ENCODE results near the gene SUGCT. TPM values are rescaled to one million over a fixed set of nuclear protein-coding genes. Genes with fewer than 3 reads are reported as not detected.

SUGCT gene
- total RNA-seq, 1 donor from 2014 or later: 11.9 TPM

GRCh38 chr7:40883826-40884225 lies 749.0 kb downstream of the SUGCT start:
- no peaks in the 10 kb centered on the region for H3K36me3 Mint-ChIP-seq (ENCODE audit: unreplicated experiment)
- H3K4me1 Mint-ChIP-seq (ENCODE audit: unreplicated experiment): peaks cover 61% of the 10 kb centered on the region
- peaks cover 8% of the 10 kb centered on the region for H3K9me3 Mint-ChIP-seq (ENCODE audit: unreplicated experiment)
- H3K27me3 Mint-ChIP-seq (ENCODE audit: unreplicated experiment): no peaks in the 10 kb centered on the region
- H3K27ac Mint-ChIP-seq (ENCODE audit: unreplicated experiment): peak overlapping the region; percentile 72
- no peak overlapping the region for H3K4me3 Mint-ChIP-seq (ENCODE audit: unreplicated experiment)
- no peak for DNase-seq (ENCODE audit: extremely low spot score, unreplicated experiment)
- TF ChIP-seq, protein P1, sequence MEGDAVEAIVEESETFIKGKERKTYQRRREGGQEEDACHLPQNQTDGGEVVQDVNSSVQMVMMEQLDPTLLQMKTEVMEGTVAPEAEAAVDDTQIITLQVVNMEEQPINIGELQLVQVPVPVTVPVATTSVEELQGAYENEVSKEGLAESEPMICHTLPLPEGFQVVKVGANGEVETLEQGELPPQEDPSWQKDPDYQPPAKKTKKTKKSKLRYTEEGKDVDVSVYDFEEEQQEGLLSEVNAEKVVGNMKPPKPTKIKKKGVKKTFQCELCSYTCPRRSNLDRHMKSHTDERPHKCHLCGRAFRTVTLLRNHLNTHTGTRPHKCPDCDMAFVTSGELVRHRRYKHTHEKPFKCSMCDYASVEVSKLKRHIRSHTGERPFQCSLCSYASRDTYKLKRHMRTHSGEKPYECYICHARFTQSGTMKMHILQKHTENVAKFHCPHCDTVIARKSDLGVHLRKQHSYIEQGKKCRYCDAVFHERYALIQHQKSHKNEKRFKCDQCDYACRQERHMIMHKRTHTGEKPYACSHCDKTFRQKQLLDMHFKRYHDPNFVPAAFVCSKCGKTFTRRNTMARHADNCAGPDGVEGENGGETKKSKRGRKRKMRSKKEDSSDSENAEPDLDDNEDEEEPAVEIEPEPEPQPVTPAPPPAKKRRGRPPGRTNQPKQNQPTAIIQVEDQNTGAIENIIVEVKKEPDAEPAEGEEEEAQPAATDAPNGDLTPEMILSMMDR (IDR thresholded peaks at IDR 0.05): no peak

- Mint-ChIP-seq H3K4me3 (ENCODE audit: unreplicated experiment) (no peak overlapping the region), H3K36me3 (ENCODE audit: unreplicated experiment) (no peaks in the 10 kb centered on the region), H3K27ac (ENCODE audit: unreplicated experiment) (peak overlapping the region; percentile 72), H3K4me1 (ENCODE audit: unreplicated experiment) (peaks cover 61% of the 10 kb centered on the region), H3K27me3 (ENCODE audit: unreplicated experiment) (no peaks in the 10 kb centered on the region), H3K9me3 (ENCODE audit: unreplicated experiment) (peaks cover 8% of the 10 kb centered on the region)
- TF ChIP-seq, protein P1 (IDR thresholded peaks at IDR 0.05): no peak
- DNase-seq (ENCODE audit: extremely low spot score, unreplicated experiment): no peak
Measured at GRCh38 chr7:40884241-40884640, 749.4 kb downstream of the SUGCT start.

DNA sequence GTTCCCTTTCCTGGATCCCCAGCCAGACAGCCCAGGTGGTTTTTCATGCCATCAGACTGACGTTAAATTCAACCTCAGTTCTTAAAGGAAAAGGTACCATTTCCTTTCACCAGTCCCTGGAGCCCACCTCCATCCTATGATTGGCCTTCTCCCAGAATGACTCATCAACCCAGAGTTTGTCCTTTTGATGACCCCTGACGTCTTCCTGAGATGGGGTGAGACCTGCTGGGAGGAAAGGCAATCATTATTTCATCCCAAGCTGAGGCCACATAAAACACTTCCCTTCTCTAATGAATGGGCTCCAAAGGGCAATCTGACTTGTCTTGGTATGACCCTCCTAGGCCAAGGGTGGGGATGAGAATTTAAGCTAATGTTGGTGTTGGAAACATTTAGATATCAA lies 750.7 kb downstream of the SUGCT start:
- H3K27ac Mint-ChIP-seq (ENCODE audit: unreplicated experiment): no peak overlapping the region
- no peaks in the 10 kb centered on the region for H3K27me3 Mint-ChIP-seq (ENCODE audit: unreplicated experiment)
- TF ChIP-seq, protein P1 (IDR thresholded peaks at IDR 0.05): no peak
- H3K4me1 Mint-ChIP-seq (ENCODE audit: unreplicated experiment): peaks cover 51% of the 10 kb centered on the region
- H3K4me3 Mint-ChIP-seq (ENCODE audit: unreplicated experiment): no peak overlapping the region
- peaks cover under 1% of the 10 kb centered on the region for H3K36me3 Mint-ChIP-seq (ENCODE audit: unreplicated experiment)
- peaks cover 8% of the 10 kb centered on the region for H3K9me3 Mint-ChIP-seq (ENCODE audit: unreplicated experiment)
- DNase-seq (ENCODE audit: extremely low spot score, unreplicated experiment): no peak

DNA sequence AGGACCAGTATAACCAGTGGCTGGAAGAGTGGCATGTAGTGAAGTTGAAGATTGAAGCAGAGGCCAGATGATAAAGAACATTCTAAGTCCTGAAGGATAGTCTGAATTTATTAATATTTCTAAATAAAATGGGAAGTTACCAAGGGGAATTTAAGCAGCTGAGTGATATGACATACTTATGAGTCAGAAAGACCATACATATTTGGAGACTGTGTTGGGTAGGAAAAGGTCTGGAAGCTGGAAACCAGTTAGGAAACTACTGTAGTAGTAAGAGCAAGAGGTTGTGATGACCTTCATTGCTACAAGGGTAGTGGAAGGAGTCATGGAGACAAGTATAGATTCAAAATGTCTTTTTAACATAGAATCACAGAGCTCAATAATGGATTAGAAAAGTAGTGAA lies 752.3 kb downstream of the SUGCT start:
- peaks cover 19% of the 10 kb centered on the region for H3K9me3 Mint-ChIP-seq (ENCODE audit: unreplicated experiment)
- TF ChIP-seq, protein P1 (IDR thresholded peaks at IDR 0.05): no peak
- H3K27ac Mint-ChIP-seq (ENCODE audit: unreplicated experiment): no peak overlapping the region
- H3K36me3 Mint-ChIP-seq (ENCODE audit: unreplicated experiment): peaks cover 9% of the 10 kb centered on the region
- DNase-seq (ENCODE audit: extremely low spot score, unreplicated experiment): no peak
- no peak overlapping the region for H3K4me3 Mint-ChIP-seq (ENCODE audit: unreplicated experiment)
- no peaks in the 10 kb centered on the region for H3K27me3 Mint-ChIP-seq (ENCODE audit: unreplicated experiment)
- peaks cover 38% of the 10 kb centered on the region for H3K4me1 Mint-ChIP-seq (ENCODE audit: unreplicated experiment)

- no peaks in the 10 kb centered on the region for H3K27me3 Mint-ChIP-seq (ENCODE audit: unreplicated experiment)
- H3K9me3 Mint-ChIP-seq (ENCODE audit: unreplicated experiment): peaks cover 28% of the 10 kb centered on the region
- TF ChIP-seq, protein P1 (IDR thresholded peaks at IDR 0.05): no peak
- H3K4me3 Mint-ChIP-seq (ENCODE audit: unreplicated experiment): no peak overlapping the region
- no peak overlapping the region for H3K27ac Mint-ChIP-seq (ENCODE audit: unreplicated experiment)
- no peak for DNase-seq (ENCODE audit: extremely low spot score, unreplicated experiment)
- H3K36me3 Mint-ChIP-seq (ENCODE audit: unreplicated experiment): peaks cover 9% of the 10 kb centered on the region
- H3K4me1 Mint-ChIP-seq (ENCODE audit: unreplicated experiment): peaks cover 29% of the 10 kb centered on the region
Measured at GRCh38 chr7:40888499-40888898, 753.7 kb downstream of the SUGCT start.

Measured in osteocyte (in vitro differentiated cells).